SIG-M5 treated with dmso at 0.1 percent for 504 hours (cell line): Measurements from ENCODE around the gene IRF2BP2.
"Not testable (repeated sequence)": the region's sequence is repeated elsewhere in the genome, so short reads cannot be mapped to it uniquely, and the experiment has no call there.

Source experiments
- DNase-seq: peaks from one replicate; lab custom pipeline; 2025; ENCODE audit not compliant: unreplicated experiment; lab: John Stamatoyannopoulos, UW

Gene IRF2BP2

GRCh38 chr1:234634922-234635321 is 24.9 kb upstream of the IRF2BP2 start:
- not testable (repeated sequence) for DNase-seq

- DNase-seq: no peak
These were observed 24.4 kb upstream of the IRF2BP2 start for GRCh38 chr1:234634387-234634786.

DNA sequence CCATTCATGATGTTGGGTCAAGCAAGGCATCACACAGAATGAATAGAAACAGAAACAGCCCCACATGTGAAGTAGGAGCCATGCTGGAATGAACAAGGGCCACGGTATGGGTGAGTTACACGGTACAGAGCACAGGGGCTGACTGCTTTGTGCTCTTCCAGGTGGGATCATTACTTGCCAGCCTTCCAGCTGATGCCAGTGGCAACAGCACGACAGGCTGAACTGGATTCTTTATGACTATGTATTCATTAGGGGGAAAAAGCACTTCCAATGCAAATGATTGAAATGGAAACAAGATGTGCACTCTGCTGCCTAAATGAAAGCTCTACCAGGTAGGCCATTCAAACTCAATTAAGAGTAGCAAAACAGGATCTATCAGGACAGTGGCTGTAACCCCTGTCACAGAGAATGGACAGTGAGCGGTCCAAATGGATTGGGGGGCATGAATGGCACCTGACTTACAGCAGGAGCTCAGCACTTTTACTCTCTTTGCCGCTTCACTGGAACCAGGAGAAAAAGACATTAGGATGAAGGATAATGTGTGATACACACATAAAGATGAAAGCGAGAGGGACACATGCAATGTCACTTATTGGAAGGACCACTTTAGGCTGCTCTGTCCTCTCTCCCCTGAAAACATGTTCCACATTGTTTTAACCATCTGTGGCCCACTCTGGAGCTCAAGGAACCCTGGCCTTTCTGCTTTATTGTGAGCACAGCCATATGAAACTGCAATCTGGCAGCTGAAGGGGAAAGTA is 23.4 kb upstream of the IRF2BP2 start:
- no peak for DNase-seq

DNA sequence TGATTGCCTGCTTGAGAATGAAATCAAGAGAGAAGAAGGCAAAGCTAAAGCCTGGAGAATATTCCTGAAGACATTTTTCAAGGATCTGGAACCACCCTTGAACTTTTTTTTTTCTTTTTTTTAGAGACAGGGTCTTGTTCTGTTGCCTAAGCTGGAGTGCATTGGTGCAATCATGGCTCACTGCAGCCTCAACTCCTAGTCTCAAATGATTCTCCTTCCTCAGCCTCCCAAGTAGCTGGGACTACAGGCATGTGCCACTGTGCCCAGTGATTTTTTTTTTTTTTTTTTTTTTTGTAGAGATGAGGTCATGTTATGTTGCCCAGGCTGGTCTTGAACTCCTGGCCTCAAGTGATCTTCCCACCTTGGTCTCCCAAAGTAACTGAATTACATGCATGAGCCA is 22.2 kb upstream of the IRF2BP2 start:
- no peak for DNase-seq

GRCh38 chr1:234631721-234632125 is 21.7 kb upstream of the IRF2BP2 start:
- no peak for DNase-seq

- DNase-seq: no peak
These were observed 19.0 kb upstream of the IRF2BP2 start for GRCh38 chr1:234629026-234629425.

DNA sequence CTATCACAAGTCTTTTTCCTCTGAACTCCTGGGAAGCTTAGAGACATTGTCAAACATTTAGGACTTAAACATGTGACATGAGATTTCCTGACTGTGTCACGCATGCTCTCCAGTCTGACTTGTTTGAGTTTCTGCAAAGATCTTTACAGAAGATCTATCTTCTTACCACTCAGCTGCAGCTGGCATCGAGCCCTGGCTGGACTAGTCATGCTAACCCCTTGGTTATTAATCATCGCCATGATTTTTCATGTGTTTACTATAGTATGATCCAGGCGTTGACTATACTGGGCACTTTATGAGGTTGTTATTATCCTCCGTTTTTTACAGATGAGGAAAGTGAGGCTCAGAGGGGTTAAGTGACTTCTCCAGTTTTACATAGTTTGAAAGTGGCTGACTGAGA is 18.1 kb upstream of the IRF2BP2 start:
- DNase-seq: no peak

- no peak for DNase-seq
These were observed 17.3 kb upstream of the IRF2BP2 start for GRCh38 chr1:234627009-234627950.

- DNase-seq: no peak
These were observed 16.4 kb upstream of the IRF2BP2 start for GRCh38 chr1:234626391-234626790.

GRCh38 chr1:234624724-234625117 is 14.7 kb upstream of the IRF2BP2 start:
- DNase-seq: no peak

- DNase-seq: no peak
These were observed 11.8 kb upstream of the IRF2BP2 start for GRCh38 chr1:234621657-234622335.

- DNase-seq: no peak
These were observed 11.1 kb upstream of the IRF2BP2 start for GRCh38 chr1:234621127-234621468.

- peak; percentile 66 for DNase-seq
These were observed 10.5 kb upstream of the IRF2BP2 start for GRCh38 chr1:234620272-234621126.

GRCh38 chr1:234619794-234620247 is 9.8 kb upstream of the IRF2BP2 start:
- peak; percentile 67 for DNase-seq

- DNase-seq: no peak
These were observed 9.1 kb upstream of the IRF2BP2 start for GRCh38 chr1:234619071-234619480.

DNA sequence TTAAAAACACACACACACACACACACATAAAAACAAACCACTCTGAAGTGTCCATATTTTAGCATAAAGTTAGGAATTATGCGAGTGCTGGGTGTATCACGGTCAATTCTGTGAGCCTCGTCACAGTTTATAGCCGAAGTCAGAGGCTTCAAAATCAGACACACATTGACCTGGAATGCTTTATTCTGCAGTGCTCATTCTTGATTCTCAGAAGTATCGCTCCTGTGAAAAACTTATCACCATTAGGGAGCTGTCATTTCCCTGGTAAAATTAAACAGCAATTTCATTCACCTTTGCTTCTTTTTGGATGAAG is 8.7 kb upstream of the IRF2BP2 start:
- DNase-seq: no peak

- DNase-seq: no peak
These were observed 8.2 kb upstream of the IRF2BP2 start for GRCh38 chr1:234617986-234618736.

DNA sequence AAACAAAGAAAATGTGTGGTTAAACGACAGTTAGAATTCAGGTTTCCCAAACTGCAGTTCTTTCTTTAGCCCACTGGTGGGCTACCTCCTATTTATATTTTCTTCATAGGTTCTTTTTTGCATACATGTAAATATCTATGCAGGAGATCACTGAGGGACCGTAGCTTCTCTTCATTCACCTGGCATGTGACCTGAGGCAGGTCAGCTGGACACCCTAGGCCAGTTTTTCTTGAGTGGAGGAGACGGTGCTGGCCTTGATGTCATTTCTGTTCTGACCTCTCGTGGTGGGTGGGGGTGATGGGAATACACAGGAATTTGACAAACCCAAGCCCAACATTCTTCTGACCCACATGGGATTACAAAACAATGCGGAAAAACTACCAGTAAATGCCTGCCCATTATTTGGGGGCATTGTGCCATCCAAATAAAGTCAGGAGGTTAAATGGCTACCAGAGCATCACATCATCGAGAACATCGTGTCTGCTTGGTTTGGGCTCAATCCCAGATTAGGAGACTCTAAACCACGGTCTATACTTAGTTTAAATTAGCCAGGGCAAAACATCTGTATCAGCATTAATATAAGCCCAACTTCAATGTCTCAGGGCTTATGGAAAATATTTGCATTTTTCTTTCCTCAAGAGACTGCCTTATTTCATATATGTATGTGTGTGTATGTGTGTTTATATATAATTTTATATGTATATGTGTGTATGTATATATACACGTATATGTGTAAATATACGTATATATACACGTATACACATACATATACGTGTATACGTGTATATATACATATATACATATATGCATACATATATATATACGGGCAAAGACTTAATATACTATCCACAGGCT is 7.4 kb upstream of the IRF2BP2 start:
- DNase-seq: no peak

DNA sequence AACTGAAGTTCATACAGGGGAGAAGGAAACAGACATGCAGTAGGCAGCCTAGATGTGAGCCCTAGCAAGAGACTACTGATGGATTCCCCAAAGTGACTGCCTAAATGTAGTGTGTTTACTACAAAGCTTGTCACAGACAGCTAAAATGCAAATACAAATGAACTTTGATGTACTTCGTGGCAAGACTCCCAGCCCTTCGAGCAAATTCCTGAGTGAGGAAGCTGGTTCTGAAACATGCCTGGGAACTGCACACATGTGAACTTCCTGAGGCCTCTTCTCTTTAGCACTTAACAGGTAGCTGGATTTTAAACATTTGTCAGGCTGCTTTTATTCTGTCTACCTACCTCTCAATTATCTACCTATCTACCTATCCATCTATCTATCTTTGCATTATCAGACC is 6.7 kb upstream of the IRF2BP2 start:
- DNase-seq: no peak
